NCI-H82 treated with DMSO at 0.1 percent for 48 hours (cell line): ENCODE data around the gene RAD51B.
A peak's percentile ranks its signal among the peaks of the same experiment; 100 is the strongest.

Experiments
- DNase-seq: peaks from one replicate; lab custom pipeline; 2025; ENCODE audit not compliant: unreplicated experiment; lab: John Stamatoyannopoulos, UW

The RAD51B gene

GRCh38 chr14:68470361-68470760 is 650.8 kb downstream of the RAD51B start:
- no peak for DNase-seq

GRCh38 chr14:68471029-68471963 is 651.7 kb downstream of the RAD51B start:
- no peak for DNase-seq

- DNase-seq: no peak
These were observed 652.5 kb downstream of the RAD51B start for GRCh38 chr14:68471964-68472508.

- DNase-seq: no peak
These were observed 653.5 kb downstream of the RAD51B start for GRCh38 chr14:68473069-68473468.

GRCh38 chr14:68473794-68474193 is 654.2 kb downstream of the RAD51B start:
- DNase-seq: no peak

- no peak for DNase-seq
These were observed 655.2 kb downstream of the RAD51B start for GRCh38 chr14:68474741-68475140.

- no peak for DNase-seq
These were observed 656.2 kb downstream of the RAD51B start for GRCh38 chr14:68475802-68476201.

GRCh38 chr14:68476212-68477109 is 656.9 kb downstream of the RAD51B start:
- no peak for DNase-seq

- DNase-seq: no peak
These were observed 657.5 kb downstream of the RAD51B start for GRCh38 chr14:68477110-68477455.

GRCh38 chr14:68477461-68478085 is 658.0 kb downstream of the RAD51B start:
- peak; percentile 16 for DNase-seq

- no peak for DNase-seq
These were observed 659.7 kb downstream of the RAD51B start for GRCh38 chr14:68479247-68479646.

GRCh38 chr14:68482018-68482417 is 662.4 kb downstream of the RAD51B start:
- no peak for DNase-seq

- no peak for DNase-seq
These were observed 663.3 kb downstream of the RAD51B start for GRCh38 chr14:68482772-68483395.

- DNase-seq: no peak
These were observed 666.6 kb downstream of the RAD51B start for GRCh38 chr14:68486033-68486732.

- no peak for DNase-seq
These were observed 667.2 kb downstream of the RAD51B start for GRCh38 chr14:68486809-68487208.

GRCh38 chr14:68487805-68488590 is 668.4 kb downstream of the RAD51B start:
- DNase-seq: no peak

- DNase-seq: no peak
These were observed 672.2 kb downstream of the RAD51B start for GRCh38 chr14:68491793-68492192.

- no peak for DNase-seq
These were observed 673.0 kb downstream of the RAD51B start for GRCh38 chr14:68492381-68493151.
